ENCODE data around the gene CHRD.

The CHRD gene

GRCh38 chr3:184382326-184383032, 2.6 kb downstream of the CHRD start:
- DNase-seq (ENCODE audit: low spot score): no peak

- DNase-seq (ENCODE audit: low spot score): no peak
Observed at GRCh38 chr3:184383033-184383740, 3.3 kb downstream of the CHRD start.

GRCh38 chr3:184384342-184384741, 4.5 kb downstream of the CHRD start:
- no peak for DNase-seq (ENCODE audit: low spot score)

- DNase-seq (ENCODE audit: low spot score): no peak
Observed at GRCh38 chr3:184384856-184385422, 5.1 kb downstream of the CHRD start.

- DNase-seq (ENCODE audit: low spot score): no peak
Observed at GRCh38 chr3:184386047-184386806, 6.4 kb downstream of the CHRD start.

GRCh38 chr3:184387174-184387714, 7.4 kb downstream of the CHRD start:
- DNase-seq (ENCODE audit: low spot score): no peak

- DNase-seq (ENCODE audit: low spot score): no peak
Observed at GRCh38 chr3:184388164-184388935, 8.5 kb downstream of the CHRD start.

GRCh38 chr3:184388936-184389230, 9.0 kb downstream of the CHRD start:
- no peak for DNase-seq (ENCODE audit: low spot score)

GRCh38 chr3:184389384-184389783, 9.5 kb downstream of the CHRD start:
- DNase-seq (ENCODE audit: low spot score): no peak

- DNase-seq (ENCODE audit: low spot score): no peak
Observed at GRCh38 chr3:184389935-184390528, 10.2 kb downstream of the CHRD start.

GRCh38 chr3:184391266-184391665, 11.4 kb downstream of the CHRD start:
- DNase-seq (ENCODE audit: low spot score): no peak

- no peak for DNase-seq (ENCODE audit: low spot score)
Observed at GRCh38 chr3:184395320-184395660, 15.4 kb downstream of the CHRD start.

- peak; percentile 59 for DNase-seq (ENCODE audit: low spot score)
Observed at GRCh38 chr3:184399410-184399809, 19.6 kb downstream of the CHRD start.

- no peak for DNase-seq (ENCODE audit: low spot score)
Observed at GRCh38 chr3:184405075-184406030, 25.5 kb downstream of the CHRD start.

GRCh38 chr3:184409331-184409926, 29.6 kb downstream of the CHRD start:
- DNase-seq (ENCODE audit: low spot score): no peak

- DNase-seq (ENCODE audit: low spot score): no peak
Observed at GRCh38 chr3:184409946-184410500, 30.2 kb downstream of the CHRD start.

- DNase-seq (ENCODE audit: low spot score): no peak
Observed at GRCh38 chr3:184414418-184415202, 34.8 kb downstream of the CHRD start.

- DNase-seq (ENCODE audit: low spot score): no peak
Observed at GRCh38 chr3:184415203-184415490, 35.3 kb downstream of the CHRD start.
